Measurements from ENCODE around the gene APOBEC3B.
A peak's percentile ranks its signal among the peaks of the same experiment; 100 is the strongest.
"Not testable (repeated sequence)": the region's sequence is repeated elsewhere in the genome, so short reads cannot be mapped to it uniquely, and the experiment has no call there.

Gene APOBEC3B

GRCh38 chr22:39014723-39015121 is 32.6 kb downstream of the APOBEC3B start:
- not testable (repeated sequence) for H4K8ac ChIP-seq (ENCODE audit: low read length); H2AFZ ChIP-seq (ENCODE audit: low read depth, low read length); H2BK12ac ChIP-seq (ENCODE audit: low read length in 2 of 2); H3K27me3 ChIP-seq (ENCODE audit: control insufficient read depth in 1 of 2, insufficient read depth in 1 of 2, low read length in 2 of 2); H2BK15ac ChIP-seq (ENCODE audit: low read depth, poor library complexity, severe bottlenecking); H3K23ac ChIP-seq (ENCODE audit: low read length in 2 of 2); H2AK5ac ChIP-seq (ENCODE audit: low read length, severe bottlenecking); H4K91ac ChIP-seq (ENCODE audit: low read length); H3K9me3 ChIP-seq (ENCODE audit: control insufficient read depth, low read length)
- Histone ChIP-seq H2BK5ac (ENCODE audit: low read depth, low read length, poor library complexity, severe bottlenecking) (peak overlapping the region; percentile 94), H2BK120ac (ENCODE audit: low read depth, low read length) (peak overlapping the region; percentile 89), H3K36me3 (ENCODE audit: control insufficient read depth in 1 of 2, insufficient read depth in 2 of 2, low read depth in 1 of 2, low read length in 2 of 2) (peaks cover 16 to 19% of the 10 kb centered on the region in 2 experiments), H3K18ac (ENCODE audit: low read depth in 1 of 2, low read length in 2 of 2) (peak overlapping the region in 1 of 2 experiments; percentile 96), H3K4me2 (ENCODE audit: low read length, poor library complexity, severe bottlenecking) (peak overlapping the region; percentile 54), H3K79me1 (replicated peaks; ENCODE audit: low read length, poor library complexity, severe bottlenecking) (peaks cover 15% of the 10 kb centered on the region), H3K27ac (ENCODE audit: low read length, poor library complexity, severe bottlenecking) (peak overlapping the region; percentile 90), H3K9ac (ENCODE audit: low read length) (peak overlapping the region; percentile 86), H3K4me3 (ENCODE audit: insufficient read depth in 1 of 2, low read depth in 1 of 2, low read length in 2 of 2) (peak overlapping the region in 1 of 2 experiments; percentile 90), H3K4me1 (ENCODE audit: control insufficient read depth, insufficient read depth, low read depth, low read length) (peaks cover 17% of the 10 kb centered on the region), H3K4ac (ENCODE audit: low read depth in 1 of 2, low read length in 2 of 2) (peak overlapping the region in 1 of 2 experiments; percentile 84), H3K14ac (ENCODE audit: low read length in 2 of 2) (peak overlapping the region in 1 of 2 experiments; percentile 84)
- 44% methylated on average over 4 of the region's 6 CpGs for WGBS
- peak; percentile 25 for DNase-seq

- Histone ChIP-seq H2BK12ac (ENCODE audit: low read length in 2 of 2) (peak overlapping the region in 1 of 2 experiments; percentile 6), H3K23ac (ENCODE audit: low read length in 2 of 2) (peak overlapping the region in 1 of 2 experiments; percentile 9), H4K8ac (ENCODE audit: low read length) (no peak overlapping the region), H3K9ac (ENCODE audit: low read length) (no peak overlapping the region), H2BK5ac (ENCODE audit: low read depth, low read length, poor library complexity, severe bottlenecking) (no peak overlapping the region), H3K27me3 (ENCODE audit: control insufficient read depth in 1 of 2, insufficient read depth in 1 of 2, low read length in 2 of 2) (no peaks in the 10 kb centered on the region), H2AFZ (ENCODE audit: low read depth, low read length) (no peak overlapping the region), H3K14ac (ENCODE audit: low read length in 2 of 2) (no peak overlapping the region), H4K91ac (ENCODE audit: low read length) (no peak overlapping the region), H2AK5ac (ENCODE audit: low read length, severe bottlenecking) (no peak overlapping the region), H3K4me2 (ENCODE audit: low read length, poor library complexity, severe bottlenecking) (no peak overlapping the region), H2BK120ac (ENCODE audit: low read depth, low read length) (no peak overlapping the region), H3K9me3 (ENCODE audit: control insufficient read depth, low read length) (no peaks in the 10 kb centered on the region), H3K27ac (ENCODE audit: low read length, poor library complexity, severe bottlenecking) (no peak overlapping the region), H3K4me1 (ENCODE audit: control insufficient read depth, insufficient read depth, low read depth, low read length) (peaks cover 24% of the 10 kb centered on the region), H3K4ac (ENCODE audit: low read depth in 1 of 2, low read length in 2 of 2) (peak overlapping the region in 1 of 2 experiments; percentile 24), H3K79me1 (replicated peaks; ENCODE audit: low read length, poor library complexity, severe bottlenecking) (peaks cover 15% of the 10 kb centered on the region), H2BK15ac (ENCODE audit: low read depth, poor library complexity, severe bottlenecking) (no peak overlapping the region), H3K18ac (ENCODE audit: low read depth in 1 of 2, low read length in 2 of 2) (peak overlapping the region in 1 of 2 experiments; percentile 62), H3K4me3 (ENCODE audit: insufficient read depth in 1 of 2, low read depth in 1 of 2, low read length in 2 of 2) (no peak overlapping the region), H3K36me3 (ENCODE audit: control insufficient read depth in 1 of 2, insufficient read depth in 2 of 2, low read depth in 1 of 2, low read length in 2 of 2) (peaks cover 16 to 19% of the 10 kb centered on the region in 2 experiments)
- no peak for DNase-seq
- 97% methylated on average over 13 of the region's 13 CpGs for WGBS
Measured at GRCh38 chr22:39016592-39016991, 34.4 kb downstream of the APOBEC3B start.

- H3K9me3 ChIP-seq (ENCODE audit: control insufficient read depth, low read length), result no peaks in the 10 kb centered on the region
- H2BK15ac ChIP-seq (ENCODE audit: low read depth, poor library complexity, severe bottlenecking), result peak overlapping the region; percentile 30
- H3K18ac ChIP-seq (ENCODE audit: low read depth in 1 of 2, low read length in 2 of 2), result no peak overlapping the region
- H3K4me2 ChIP-seq (ENCODE audit: low read length, poor library complexity, severe bottlenecking), result no peak overlapping the region
- no peak overlapping the region for H2AK5ac ChIP-seq (ENCODE audit: low read length, severe bottlenecking)
- no peaks in the 10 kb centered on the region for H3K27me3 ChIP-seq (ENCODE audit: control insufficient read depth in 1 of 2, insufficient read depth in 1 of 2, low read length in 2 of 2)
- H2BK12ac ChIP-seq (ENCODE audit: low read length in 2 of 2), result no peak overlapping the region
- H4K8ac ChIP-seq (ENCODE audit: low read length), result no peak overlapping the region
- H3K23ac ChIP-seq (ENCODE audit: low read length in 2 of 2), result no peak overlapping the region
- H3K14ac ChIP-seq (ENCODE audit: low read length in 2 of 2), result no peak overlapping the region
- H3K79me1 ChIP-seq (replicated peaks; ENCODE audit: low read length, poor library complexity, severe bottlenecking), result peaks cover 18% of the 10 kb centered on the region
- peaks cover 29% of the 10 kb centered on the region for H3K4me1 ChIP-seq (ENCODE audit: control insufficient read depth, insufficient read depth, low read depth, low read length)
- no peak overlapping the region for H3K27ac ChIP-seq (ENCODE audit: low read length, poor library complexity, severe bottlenecking)
- H3K9ac ChIP-seq (ENCODE audit: low read length), result no peak overlapping the region
- peaks cover 16 to 19% of the 10 kb centered on the region in 2 experiments for H3K36me3 ChIP-seq (ENCODE audit: control insufficient read depth in 1 of 2, insufficient read depth in 2 of 2, low read depth in 1 of 2, low read length in 2 of 2)
- no peak overlapping the region for H4K91ac ChIP-seq (ENCODE audit: low read length)
- no peak for DNase-seq
- no peak overlapping the region for H2AFZ ChIP-seq (ENCODE audit: low read depth, low read length)
- H2BK120ac ChIP-seq (ENCODE audit: low read depth, low read length), result no peak overlapping the region
- no peak overlapping the region for H3K4me3 ChIP-seq (ENCODE audit: insufficient read depth in 1 of 2, low read depth in 1 of 2, low read length in 2 of 2)
- no peak overlapping the region for H2BK5ac ChIP-seq (ENCODE audit: low read depth, low read length, poor library complexity, severe bottlenecking)
- H3K4ac ChIP-seq (ENCODE audit: low read depth in 1 of 2, low read length in 2 of 2), result no peak overlapping the region
- WGBS, result 84% methylated on average over 14 of the region's 18 CpGs
Measured at GRCh38 chr22:39017596-39018365, 35.6 kb downstream of the APOBEC3B start.

GRCh38 chr22:39020021-39020651 is 38.0 kb downstream of the APOBEC3B start:
- not testable (repeated sequence) for H3K14ac ChIP-seq (ENCODE audit: low read length in 2 of 2); H3K9ac ChIP-seq (ENCODE audit: low read length); H2BK15ac ChIP-seq (ENCODE audit: low read depth, poor library complexity, severe bottlenecking); H3K18ac ChIP-seq (ENCODE audit: low read depth in 1 of 2, low read length in 2 of 2); H3K27ac ChIP-seq (ENCODE audit: low read length, poor library complexity, severe bottlenecking); H3K27me3 ChIP-seq (ENCODE audit: control insufficient read depth in 1 of 2, insufficient read depth in 1 of 2, low read length in 2 of 2); H3K4me3 ChIP-seq (ENCODE audit: insufficient read depth in 1 of 2, low read depth in 1 of 2, low read length in 2 of 2); H2AFZ ChIP-seq (ENCODE audit: low read depth, low read length); H4K91ac ChIP-seq (ENCODE audit: low read length); H2BK120ac ChIP-seq (ENCODE audit: low read depth, low read length); H2BK5ac ChIP-seq (ENCODE audit: low read depth, low read length, poor library complexity, severe bottlenecking); H3K9me3 ChIP-seq (ENCODE audit: control insufficient read depth, low read length); H2AK5ac ChIP-seq (ENCODE audit: low read length, severe bottlenecking)
- Histone ChIP-seq H3K4me1 (ENCODE audit: control insufficient read depth, insufficient read depth, low read depth, low read length) (peaks cover 24% of the 10 kb centered on the region), H3K36me3 (ENCODE audit: control insufficient read depth in 1 of 2, insufficient read depth in 2 of 2, low read depth in 1 of 2, low read length in 2 of 2) (peaks cover 27 to 29% of the 10 kb centered on the region in 2 experiments), H3K4ac (ENCODE audit: low read depth in 1 of 2, low read length in 2 of 2) (peak overlapping the region in 1 of 2 experiments; percentile 77), H2BK12ac (ENCODE audit: low read length in 2 of 2) (peak overlapping the region in 1 of 2 experiments; percentile 10), H3K23ac (ENCODE audit: low read length in 2 of 2) (peak overlapping the region in 1 of 2 experiments; percentile 64), H3K4me2 (ENCODE audit: low read length, poor library complexity, severe bottlenecking) (peak overlapping the region; percentile 34), H3K79me1 (replicated peaks; ENCODE audit: low read length, poor library complexity, severe bottlenecking) (peaks cover 18% of the 10 kb centered on the region), H4K8ac (ENCODE audit: low read length) (peak overlapping the region; percentile 61)
- DNase-seq, result peak; percentile 14
- 48% methylated on average over 12 of the region's 15 CpGs for WGBS
